HAP-1 (cell line): Measurements from ENCODE around the gene TMEM108.

Experiments used
- DNase-seq, 2 experiments: peaks; one replicate each; pipeline ENCODE4 v3.0.0-alpha.2; 2016 to 2020; ENCODE audit warnings: low spot score in 2 of 2
- H3K27me3 ChIP-seq: fragments of 250-450 bp; sonication (Bioruptor Pico); 2 replicates; pipeline ENCODE4 v1.5.1; 2020; ENCODE audit warnings: low read depth, mild to moderate bottlenecking, moderate library complexity
- H3K36me3 ChIP-seq: fragments of 250-450 bp; sonication (Bioruptor Pico); replicated peaks from 2 replicates; pipeline ENCODE4 v1.5.1; 2020; ENCODE audit warnings: mild to moderate bottlenecking
- H3K4me1 ChIP-seq: fragments of 250-450 bp; sonication (Bioruptor Pico); 2 replicates; pipeline ENCODE4 v1.5.1; 2020; ENCODE audit warnings: mild to moderate bottlenecking
- H3K4me3 ChIP-seq: fragments of 250-450 bp; sonication (Bioruptor Pico); 2 replicates; pipeline ENCODE4 v1.5.1; 2020; ENCODE audit warnings: mild to moderate bottlenecking, moderate library complexity
- H3K9me3 ChIP-seq: fragments of 250-450 bp; sonication (Bioruptor Pico); 2 replicates; pipeline ENCODE4 v1.5.1; 2020; ENCODE audit warnings: mild to moderate bottlenecking, moderate library complexity
- in situ Hi-C: fragments of 300-500 bp; cut with MboI; formaldehyde crosslinking; loops from 3 replicates; pipeline ENCODE4 v1.14.3; 2020; ENCODE audit warnings: low sequenced_read_pairs, inconsistent platforms, mixed read lengths

TMEM108 gene

GRCh38 chr3:133301194-133301593 lies 263.0 kb downstream of the TMEM108 start:
- DNase-seq, result no peak
- Histone ChIP-seq H3K4me1 (no peaks in the 10 kb centered on the region), H3K36me3 (no peaks in the 10 kb centered on the region), H3K27me3 (no peaks in the 10 kb centered on the region), H3K4me3 (no peak overlapping the region), H3K9me3 (no peaks in the 10 kb centered on the region)
- in situ Hi-C loops, result no loop called here

GRCh38 chr3:133301731-133302130 lies 263.5 kb downstream of the TMEM108 start:
- in situ Hi-C loops, result no loop called here
- DNase-seq, result no peak
- Histone ChIP-seq H3K27me3 (no peaks in the 10 kb centered on the region), H3K4me3 (no peak overlapping the region), H3K36me3 (no peaks in the 10 kb centered on the region), H3K4me1 (no peaks in the 10 kb centered on the region), H3K9me3 (no peaks in the 10 kb centered on the region)

GRCh38 chr3:133303430-133303829 lies 265.2 kb downstream of the TMEM108 start:
- no peak overlapping the region for H3K4me3 ChIP-seq
- in situ Hi-C loops, result no loop called here
- no peaks in the 10 kb centered on the region for H3K9me3 ChIP-seq
- no peaks in the 10 kb centered on the region for H3K27me3 ChIP-seq
- no peak for DNase-seq
- H3K36me3 ChIP-seq, result no peaks in the 10 kb centered on the region
- no peaks in the 10 kb centered on the region for H3K4me1 ChIP-seq

GRCh38 chr3:133317866-133318265 lies 279.7 kb downstream of the TMEM108 start:
- Histone ChIP-seq H3K4me3 (no peak overlapping the region), H3K27me3 (peaks cover 5% of the 10 kb centered on the region; the same call in 1 of the 2 replicates), H3K36me3 (no peaks in the 10 kb centered on the region), H3K4me1 (no peaks in the 10 kb centered on the region), H3K9me3 (no peaks in the 10 kb centered on the region)
- in situ Hi-C loops, result no loop called here
- no peak for DNase-seq

- no peaks in the 10 kb centered on the region for H3K36me3 ChIP-seq
- peaks cover 3% of the 10 kb centered on the region; the same call in 1 of the 2 replicates for H3K27me3 ChIP-seq
- in situ Hi-C loops, result no loop called here
- H3K9me3 ChIP-seq, result no peaks in the 10 kb centered on the region
- H3K4me1 ChIP-seq, result no peaks in the 10 kb centered on the region
- no peak for DNase-seq
- H3K4me3 ChIP-seq, result no peak overlapping the region
These were observed 290.2 kb downstream of the TMEM108 start for GRCh38 chr3:133328373-133328772.

- DNase-seq, result no peak
- H3K9me3 ChIP-seq, result no peaks in the 10 kb centered on the region
These were observed 291.4 kb downstream of the TMEM108 start for GRCh38 chr3:133329626-133330025.

GRCh38 chr3:133330065-133330464 lies 291.9 kb downstream of the TMEM108 start:
- H3K9me3 ChIP-seq, result no peaks in the 10 kb centered on the region
- in situ Hi-C loops, result no loop called here
- no peak for DNase-seq
- no peak overlapping the region for H3K4me3 ChIP-seq
- no peaks in the 10 kb centered on the region for H3K4me1 ChIP-seq
- H3K27me3 ChIP-seq, result peaks cover 3% of the 10 kb centered on the region; the same call in 1 of the 2 replicates
- H3K36me3 ChIP-seq, result no peaks in the 10 kb centered on the region

More at GRCh38 chr3:133329626-133330025, 291.4 kb downstream of the TMEM108 start:
- Histone ChIP-seq H3K4me1 (no peaks in the 10 kb centered on the region), H3K36me3 (no peaks in the 10 kb centered on the region), H3K27me3 (peaks cover 3% of the 10 kb centered on the region; the same call in 1 of the 2 replicates), H3K4me3 (no peak overlapping the region)
- in situ Hi-C loops, result no loop called here

- H3K4me1 ChIP-seq, result no peaks in the 10 kb centered on the region
- no peaks in the 10 kb centered on the region for H3K9me3 ChIP-seq
- no peak for DNase-seq
- H3K27me3 ChIP-seq, result peaks cover 3% of the 10 kb centered on the region; the same call in 1 of the 2 replicates
- H3K36me3 ChIP-seq, result no peaks in the 10 kb centered on the region
- no peak overlapping the region for H3K4me3 ChIP-seq
- in situ Hi-C loops, result no loop called here
These were observed 292.3 kb downstream of the TMEM108 start for GRCh38 chr3:133330522-133330921.

- no peaks in the 10 kb centered on the region for H3K4me1 ChIP-seq
- no peaks in the 10 kb centered on the region for H3K36me3 ChIP-seq
- 0 out of 2 replicates have a peak, but pooled peaks cover 2% of the 10 kb centered on the region for H3K9me3 ChIP-seq
- no peaks in the 10 kb centered on the region; the same call in 1 of the 2 replicates for H3K27me3 ChIP-seq
- in situ Hi-C loops, result no loop called here
- no peak for DNase-seq
- H3K4me3 ChIP-seq, result no peak overlapping the region
These were observed 316.5 kb downstream of the TMEM108 start for GRCh38 chr3:133354721-133355120.

- Histone ChIP-seq H3K36me3 (no peaks in the 10 kb centered on the region), H3K27me3 (peaks cover 3% of the 10 kb centered on the region; the same call in 1 of the 2 replicates), H3K9me3 (0 out of 2 replicates have a peak, but pooled peaks cover 2% of the 10 kb centered on the region), H3K4me1 (no peaks in the 10 kb centered on the region), H3K4me3 (no peak overlapping the region)
- DNase-seq, result no peak
- in situ Hi-C loops, result no loop called here
These were observed 322.3 kb downstream of the TMEM108 start for GRCh38 chr3:133360476-133360875.

- DNase-seq, result no peak
- in situ Hi-C loops, result no loop called here
- peaks cover 3% of the 10 kb centered on the region for H3K27me3 ChIP-seq
These were observed 322.8 kb downstream of the TMEM108 start for GRCh38 chr3:133361011-133361410.

GRCh38 chr3:133361435-133361834 lies 323.2 kb downstream of the TMEM108 start:
- Histone ChIP-seq H3K9me3 (0 out of 2 replicates have a peak, but pooled peaks cover 1% of the 10 kb centered on the region), H3K36me3 (no peaks in the 10 kb centered on the region), H3K4me3 (no peak overlapping the region), H3K27me3 (peaks cover 3% of the 10 kb centered on the region), H3K4me1 (no peaks in the 10 kb centered on the region)
- no peak for DNase-seq
- in situ Hi-C loops, result no loop called here

More at GRCh38 chr3:133361011-133361410, 322.8 kb downstream of the TMEM108 start:
- Histone ChIP-seq H3K4me3 (no peak overlapping the region), H3K9me3 (0 out of 2 replicates have a peak, but pooled peaks cover 2% of the 10 kb centered on the region), H3K36me3 (no peaks in the 10 kb centered on the region), H3K4me1 (no peaks in the 10 kb centered on the region)

GRCh38 chr3:133362539-133362938 lies 324.3 kb downstream of the TMEM108 start:
- in situ Hi-C loops, result no loop called here

GRCh38 chr3:133364704-133365103 lies 326.5 kb downstream of the TMEM108 start:
- H3K9me3 ChIP-seq, result no peaks in the 10 kb centered on the region
- no peaks in the 10 kb centered on the region for H3K4me1 ChIP-seq
- DNase-seq, result no peak
- H3K27me3 ChIP-seq, result peaks cover 6% of the 10 kb centered on the region
- in situ Hi-C loops, result no loop called here
- no peak overlapping the region for H3K4me3 ChIP-seq
- no peaks in the 10 kb centered on the region for H3K36me3 ChIP-seq

More at GRCh38 chr3:133362539-133362938, 324.3 kb downstream of the TMEM108 start:
- no peak overlapping the region for H3K4me3 ChIP-seq
- H3K36me3 ChIP-seq, result no peaks in the 10 kb centered on the region
- H3K9me3 ChIP-seq, result no peaks in the 10 kb centered on the region
- peaks cover 3% of the 10 kb centered on the region for H3K27me3 ChIP-seq
- H3K4me1 ChIP-seq, result no peaks in the 10 kb centered on the region
- no peak for DNase-seq

GRCh38 chr3:133366921-133367320 lies 328.7 kb downstream of the TMEM108 start:
- in situ Hi-C loops, result no loop called here

More at GRCh38 chr3:133366921-133367320, 328.7 kb downstream of the TMEM108 start:
- Histone ChIP-seq H3K9me3 (no peaks in the 10 kb centered on the region), H3K36me3 (no peaks in the 10 kb centered on the region), H3K27me3 (peaks cover 6% of the 10 kb centered on the region), H3K4me3 (no peak overlapping the region), H3K4me1 (no peaks in the 10 kb centered on the region)
- no peak for DNase-seq
